Epithelial cell of proximal tubule (primary cell): Measurements from ENCODE around the gene DXO. TPM values are rescaled to one million over a fixed set of nuclear protein-coding genes. Genes with fewer than 3 reads are reported as not detected.

Experiments
- DNase-seq: peaks from one replicate; pipeline ENCODE4 v3.0.0-alpha.2; 2011; ENCODE audit warnings: low read depth
- H3K4me3 ChIP-seq: 2 replicates; pipeline ENCODE4 v1.5.1; 2011; ENCODE audit warnings: low read depth, mild to moderate bottlenecking, low read length
- total RNA-seq: library from RNA; depleted of rRNA; stranded (reverse); fragments of >200 nt; gene quantifications from 2 replicates; pipeline ENCODE4 v1.2.3, GENCODE V29; 2015
- TF ChIP-seq, protein P1 (sequence below): conservative IDR thresholded peaks from 2 replicates; pipeline ENCODE4 v1.5.1; 2012; ENCODE audit warnings: low read depth, mild to moderate bottlenecking, low read length

Gene DXO
- total RNA-seq, 1 donor from 2014 or later, result 20.0 TPM

DNA sequence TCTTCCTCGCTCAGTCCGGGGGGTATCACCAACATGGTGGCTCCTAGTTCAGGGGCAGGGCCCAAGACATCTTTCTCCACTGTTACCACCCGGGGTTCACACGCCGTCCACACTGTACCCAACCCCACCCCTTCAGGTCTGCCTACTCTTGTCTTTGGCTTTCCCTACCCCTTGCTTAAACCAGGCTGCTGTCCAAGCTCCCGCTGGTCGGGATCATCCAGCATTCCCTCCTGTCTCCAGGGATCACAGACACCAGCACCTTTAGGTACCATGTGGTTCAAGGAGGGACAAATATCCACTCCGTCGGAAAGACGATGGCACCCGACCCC is 13.6 kb downstream of the DXO start:
- TF ChIP-seq, protein P1, sequence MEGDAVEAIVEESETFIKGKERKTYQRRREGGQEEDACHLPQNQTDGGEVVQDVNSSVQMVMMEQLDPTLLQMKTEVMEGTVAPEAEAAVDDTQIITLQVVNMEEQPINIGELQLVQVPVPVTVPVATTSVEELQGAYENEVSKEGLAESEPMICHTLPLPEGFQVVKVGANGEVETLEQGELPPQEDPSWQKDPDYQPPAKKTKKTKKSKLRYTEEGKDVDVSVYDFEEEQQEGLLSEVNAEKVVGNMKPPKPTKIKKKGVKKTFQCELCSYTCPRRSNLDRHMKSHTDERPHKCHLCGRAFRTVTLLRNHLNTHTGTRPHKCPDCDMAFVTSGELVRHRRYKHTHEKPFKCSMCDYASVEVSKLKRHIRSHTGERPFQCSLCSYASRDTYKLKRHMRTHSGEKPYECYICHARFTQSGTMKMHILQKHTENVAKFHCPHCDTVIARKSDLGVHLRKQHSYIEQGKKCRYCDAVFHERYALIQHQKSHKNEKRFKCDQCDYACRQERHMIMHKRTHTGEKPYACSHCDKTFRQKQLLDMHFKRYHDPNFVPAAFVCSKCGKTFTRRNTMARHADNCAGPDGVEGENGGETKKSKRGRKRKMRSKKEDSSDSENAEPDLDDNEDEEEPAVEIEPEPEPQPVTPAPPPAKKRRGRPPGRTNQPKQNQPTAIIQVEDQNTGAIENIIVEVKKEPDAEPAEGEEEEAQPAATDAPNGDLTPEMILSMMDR, result no peak

DNA sequence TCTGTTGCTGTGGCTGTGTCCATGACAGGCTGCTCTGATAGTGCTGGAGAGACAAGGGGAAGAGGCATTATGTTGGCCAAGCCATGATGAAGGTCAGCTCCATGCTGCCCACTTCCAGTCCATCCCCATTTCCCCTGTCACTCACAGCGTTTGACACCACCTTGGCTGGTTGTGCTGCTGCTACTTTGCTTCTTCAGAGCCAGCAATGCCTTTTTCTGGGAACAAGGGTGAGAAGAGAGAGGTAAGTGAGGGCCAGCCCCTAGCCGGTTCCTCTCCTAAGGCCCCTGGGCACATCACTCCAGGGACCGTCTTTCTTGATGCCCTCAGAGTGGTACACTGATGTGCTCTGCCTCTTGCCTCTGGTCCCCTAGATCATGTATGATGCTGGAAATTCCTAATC is 15.1 kb downstream of the DXO start:
- no peak for DNase-seq
- no peak overlapping the region for H3K4me3 ChIP-seq
- TF ChIP-seq, protein P1, result no peak

More for the DNA sequence above, 13.6 kb downstream of the DXO start:
- no peak for DNase-seq
- peak overlapping the region; percentile 88 for H3K4me3 ChIP-seq

DNA sequence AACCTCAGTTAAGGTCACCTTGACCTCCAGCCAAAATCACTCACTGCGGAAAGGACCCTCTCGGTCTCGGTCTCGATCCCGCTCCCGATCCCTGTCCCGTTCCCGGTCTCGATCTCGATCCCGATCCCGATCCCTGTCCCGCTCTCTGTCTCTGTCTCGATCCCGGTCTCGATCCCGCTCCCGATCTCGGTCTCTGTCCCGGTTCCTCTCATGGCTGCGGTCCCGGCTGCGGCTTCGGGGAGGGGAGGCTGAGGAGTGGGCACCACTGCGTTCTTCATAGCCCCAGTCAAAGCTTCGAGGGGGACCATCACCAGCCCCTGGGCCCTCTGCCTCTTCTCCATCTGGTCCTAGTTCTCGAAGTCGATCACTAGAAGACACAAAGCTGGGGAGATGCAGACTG is 17.4 kb downstream of the DXO start:
- DNase-seq, result no peak
- TF ChIP-seq, protein P1, result no peak
- no peak overlapping the region for H3K4me3 ChIP-seq

DNA sequence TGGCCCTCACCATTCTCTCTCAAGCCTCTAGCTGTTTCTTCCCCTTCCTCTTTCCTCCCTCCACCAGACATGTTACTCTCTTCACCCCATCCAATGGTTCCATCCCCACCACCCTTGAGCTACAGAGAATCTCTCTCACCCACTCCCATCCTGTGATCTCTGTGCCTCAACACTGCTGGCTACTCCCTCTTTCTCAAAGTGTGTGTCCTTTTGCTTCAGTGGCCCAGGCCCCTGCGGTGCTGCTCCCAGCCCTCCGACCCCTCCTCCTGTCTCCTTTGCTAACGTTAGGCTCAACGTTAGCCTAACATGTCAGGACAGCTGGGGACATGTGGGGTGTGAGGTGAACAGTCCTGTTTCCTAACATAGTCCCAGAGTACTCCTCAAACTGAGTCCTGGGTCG is 19.0 kb downstream of the DXO start:
- TF ChIP-seq, protein P1, result no peak
- no peak overlapping the region for H3K4me3 ChIP-seq
- no peak for DNase-seq

DNA sequence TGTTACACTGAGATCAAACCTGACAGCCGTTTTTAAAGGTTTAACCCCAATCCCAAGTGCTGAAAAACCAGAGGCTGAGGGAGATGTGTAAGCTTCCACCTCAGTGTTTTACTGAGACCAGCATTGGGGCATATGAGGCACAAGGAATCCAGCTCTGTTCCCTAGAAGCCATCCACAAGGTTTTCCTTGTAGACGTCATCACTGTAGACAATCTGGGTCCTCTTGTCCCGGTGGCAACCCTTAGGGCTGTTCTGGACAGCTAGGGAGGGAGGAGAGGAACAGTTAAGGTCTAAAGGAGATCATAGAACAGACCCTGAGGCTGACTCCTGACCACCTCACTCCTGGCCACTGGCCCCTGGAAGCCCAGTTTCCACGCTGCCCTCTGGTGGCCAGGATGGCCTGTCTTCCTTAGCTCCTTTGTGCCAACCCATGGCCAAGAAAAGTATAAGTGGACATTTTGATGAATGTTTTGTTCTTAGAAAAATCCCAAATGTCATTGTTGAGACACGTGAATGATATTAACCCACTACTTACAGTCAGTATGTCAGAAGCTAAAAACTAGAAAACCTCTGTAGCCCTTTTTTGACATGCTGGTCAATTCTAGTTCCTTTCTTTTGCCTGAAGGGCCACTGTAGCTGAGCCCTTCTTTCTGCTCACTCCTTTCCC is 19.7 kb downstream of the DXO start:
- DNase-seq, result no peak
- H3K4me3 ChIP-seq, result no peak overlapping the region
- TF ChIP-seq, protein P1, result peak; percentile 94

DNA sequence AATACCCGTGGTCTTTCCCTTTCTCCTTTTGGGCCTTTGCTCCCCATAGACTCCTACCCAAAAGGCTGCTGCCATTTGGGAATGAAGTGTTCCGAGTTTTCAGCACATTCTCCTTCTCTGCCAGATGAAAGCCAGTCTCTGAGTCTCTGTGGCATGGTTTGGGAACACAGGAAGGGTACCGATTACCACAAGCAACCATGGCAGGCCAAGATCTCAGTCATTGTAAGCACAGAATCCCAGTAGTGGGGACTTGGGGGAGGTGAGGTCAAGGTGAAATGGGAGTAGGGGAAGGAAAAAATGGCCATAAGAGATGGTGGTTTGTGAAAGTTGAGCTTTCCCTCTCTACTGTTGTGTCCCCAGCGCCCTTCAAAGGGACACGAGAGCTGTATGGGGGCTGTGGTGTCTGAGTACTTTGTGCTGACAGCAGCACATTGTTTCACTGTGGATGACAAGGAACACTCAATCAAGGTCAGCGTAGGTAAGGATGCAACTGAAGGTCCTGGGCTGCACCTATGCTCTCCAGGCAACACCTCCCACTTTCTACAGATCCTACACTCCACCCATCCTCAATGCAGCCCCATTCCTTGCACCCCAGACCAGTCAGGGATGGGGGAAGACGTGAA is 21.9 kb downstream of the DXO start:
- TF ChIP-seq, protein P1, result no peak
- no peak for DNase-seq
- H3K4me3 ChIP-seq, result no peak overlapping the region

DNA sequence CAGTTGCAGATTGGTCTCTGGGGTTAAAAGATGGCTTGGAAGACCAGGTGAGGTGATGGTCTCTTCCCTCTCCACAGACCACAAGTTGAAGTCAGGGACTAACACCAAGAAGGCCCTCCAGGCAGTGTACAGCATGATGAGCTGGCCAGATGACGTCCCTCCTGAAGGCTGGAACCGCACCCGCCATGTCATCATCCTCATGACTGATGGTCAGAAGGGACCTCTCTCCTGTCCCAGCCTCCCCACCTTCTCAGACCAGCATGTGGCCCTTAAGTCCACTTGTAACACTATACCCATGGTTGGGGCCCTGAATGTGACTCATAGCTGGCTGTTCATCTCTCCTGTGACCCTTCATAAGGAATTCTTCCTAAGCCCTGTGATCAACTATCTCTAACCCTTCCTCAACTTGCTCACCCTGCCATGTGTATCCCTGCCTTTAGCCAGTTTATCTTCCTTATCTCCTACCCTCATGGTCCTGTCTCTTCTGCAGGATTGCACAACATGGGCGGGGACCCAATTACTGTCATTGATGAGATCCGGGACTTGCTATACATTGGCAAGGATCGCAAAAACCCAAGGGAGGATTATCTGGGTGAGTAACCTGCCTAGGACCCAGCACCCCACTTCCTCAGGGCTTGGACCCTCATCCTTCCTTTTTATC is 23.1 kb downstream of the DXO start:
- DNase-seq, result no peak
- TF ChIP-seq, protein P1, result no peak
- no peak overlapping the region for H3K4me3 ChIP-seq
